Measurements from ENCODE around the gene RUNX2.
"Not testable (repeated sequence)": the region's sequence is repeated elsewhere in the genome, so short reads cannot be mapped to it uniquely, and the experiment has no call there.

The RUNX2 gene

GRCh38 chr6:45554591-45554990 lies 226.5 kb downstream of the RUNX2 start:
- DNase-seq (ENCODE audit: low read depth in 2 of 2): no peak

GRCh38 chr6:45555981-45556771 lies 228.0 kb downstream of the RUNX2 start:
- no peak for DNase-seq (ENCODE audit: low read depth in 2 of 2)

- DNase-seq (ENCODE audit: low read depth in 2 of 2): no peak
These were observed 228.7 kb downstream of the RUNX2 start for GRCh38 chr6:45556828-45557227.

- DNase-seq (ENCODE audit: low read depth in 2 of 2): no peak
These were observed 229.3 kb downstream of the RUNX2 start for GRCh38 chr6:45557454-45557853.

- DNase-seq (ENCODE audit: low read depth in 2 of 2): no peak
These were observed 230.7 kb downstream of the RUNX2 start for GRCh38 chr6:45558858-45559257.

- not testable (repeated sequence) for DNase-seq (ENCODE audit: low read depth in 2 of 2)
These were observed 232.2 kb downstream of the RUNX2 start for GRCh38 chr6:45560321-45560820.

- DNase-seq (ENCODE audit: low read depth in 2 of 2): no peak
These were observed 234.0 kb downstream of the RUNX2 start for GRCh38 chr6:45562171-45562570.

- DNase-seq (ENCODE audit: low read depth in 2 of 2): no peak
These were observed 234.9 kb downstream of the RUNX2 start for GRCh38 chr6:45563041-45563440.

- DNase-seq (ENCODE audit: low read depth in 2 of 2): no peak
These were observed 235.7 kb downstream of the RUNX2 start for GRCh38 chr6:45563844-45564243.

GRCh38 chr6:45566882-45567281 lies 238.8 kb downstream of the RUNX2 start:
- DNase-seq (ENCODE audit: low read depth in 2 of 2): no peak

- DNase-seq (ENCODE audit: low read depth in 2 of 2): no peak
These were observed 239.7 kb downstream of the RUNX2 start for GRCh38 chr6:45567879-45568278.

- no peak for DNase-seq (ENCODE audit: low read depth in 2 of 2)
These were observed 240.5 kb downstream of the RUNX2 start for GRCh38 chr6:45568626-45569025.

GRCh38 chr6:45569210-45569945 lies 241.2 kb downstream of the RUNX2 start:
- no peak for DNase-seq (ENCODE audit: low read depth in 2 of 2)

GRCh38 chr6:45571159-45571558 lies 243.0 kb downstream of the RUNX2 start:
- no peak for DNase-seq (ENCODE audit: low read depth in 2 of 2)

- no peak for DNase-seq (ENCODE audit: low read depth in 2 of 2)
These were observed 244.7 kb downstream of the RUNX2 start for GRCh38 chr6:45572833-45573232.

- no peak for DNase-seq (ENCODE audit: low read depth in 2 of 2)
These were observed 245.9 kb downstream of the RUNX2 start for GRCh38 chr6:45574014-45574461.

- no peak for DNase-seq (ENCODE audit: low read depth in 2 of 2)
These were observed 246.8 kb downstream of the RUNX2 start for GRCh38 chr6:45574885-45575284.

- no peak for DNase-seq (ENCODE audit: low read depth in 2 of 2)
These were observed 248.8 kb downstream of the RUNX2 start for GRCh38 chr6:45576648-45577624.

GRCh38 chr6:45577836-45578504 lies 249.8 kb downstream of the RUNX2 start:
- DNase-seq (ENCODE audit: low read depth in 2 of 2): no peak

GRCh38 chr6:45584127-45584526 lies 256.0 kb downstream of the RUNX2 start:
- DNase-seq (ENCODE audit: low read depth in 2 of 2): no peak
